Fibroblast of the aortic adventitia (primary cell): ENCODE measurements around the gene OOSP4A. TPM values are rescaled to one million over a fixed set of nuclear protein-coding genes. Genes with fewer than 3 reads are reported as not detected.
"Not testable (repeated sequence)": the region's sequence is repeated elsewhere in the genome, so short reads cannot be mapped to it uniquely, and the experiment has no call there.

Source experiments
- DNase-seq: peaks from one replicate; pipeline ENCODE4 v3.0.0-alpha.2; 2010; ENCODE audit warnings: low read depth
- H3K4me3 ChIP-seq: 2 replicates; pipeline ENCODE4 v1.5.1; 2011; ENCODE audit warnings: low read depth, mild to moderate bottlenecking, control low read depth, low read length, moderate library complexity
- CTCF ChIP-seq: IDR thresholded peaks from 2 replicates; pipeline ENCODE4 v1.5.1; 2011; ENCODE audit warnings: mild to moderate bottlenecking, low read length, control low read depth, inconsistent platforms; ENCODE audit not compliant: insufficient read depth
- total RNA-seq: library from RNA; depleted of rRNA; stranded (reverse); fragments of >200 nt; gene quantifications from 2 replicates; pipeline ENCODE4 v1.2.3, GENCODE V29; 2012; ENCODE audit warnings: low replicate concordance

The OOSP4A gene
- total RNA-seq, 1 donor, result not detected

GRCh38 chr11:59968395-59968783, 4.6 kb downstream of the OOSP4A start:
- no peak for DNase-seq
- no peak overlapping the region for H3K4me3 ChIP-seq
- TF ChIP-seq CTCF, result no peak

GRCh38 chr11:59973097-59973496, 9.3 kb downstream of the OOSP4A start:
- TF ChIP-seq CTCF, result no peak
- H3K4me3 ChIP-seq, result no peak overlapping the region
- no peak for DNase-seq

- no peak for TF ChIP-seq CTCF
- H3K4me3 ChIP-seq, result no peak overlapping the region
- DNase-seq, result no peak
Observed at GRCh38 chr11:59981106-59981770, 17.4 kb downstream of the OOSP4A start.

- DNase-seq, result not testable (repeated sequence)
Observed at GRCh38 chr11:59982037-59982436, 18.2 kb downstream of the OOSP4A start.

GRCh38 chr11:59983212-59983611, 19.4 kb downstream of the OOSP4A start:
- H3K4me3 ChIP-seq, result no peak overlapping the region
- no peak for TF ChIP-seq CTCF
- DNase-seq, result no peak

More at GRCh38 chr11:59982037-59982436, 18.2 kb downstream of the OOSP4A start:
- H3K4me3 ChIP-seq, result not testable (repeated sequence)

GRCh38 chr11:59984368-59984767, 20.5 kb downstream of the OOSP4A start:
- DNase-seq, result no peak
- TF ChIP-seq CTCF, result no peak
- H3K4me3 ChIP-seq, result no peak overlapping the region

- TF ChIP-seq CTCF, result no peak
- H3K4me3 ChIP-seq, result no peak overlapping the region
- no peak for DNase-seq
Observed at GRCh38 chr11:59990421-59990820, 26.6 kb downstream of the OOSP4A start.
